ENCODE results near the gene CHTF8.

GRCh38 chr16:69145658-69146057 lies 13.3 kb upstream of the CHTF8 start:
- TF ChIP-seq, protein P1, sequence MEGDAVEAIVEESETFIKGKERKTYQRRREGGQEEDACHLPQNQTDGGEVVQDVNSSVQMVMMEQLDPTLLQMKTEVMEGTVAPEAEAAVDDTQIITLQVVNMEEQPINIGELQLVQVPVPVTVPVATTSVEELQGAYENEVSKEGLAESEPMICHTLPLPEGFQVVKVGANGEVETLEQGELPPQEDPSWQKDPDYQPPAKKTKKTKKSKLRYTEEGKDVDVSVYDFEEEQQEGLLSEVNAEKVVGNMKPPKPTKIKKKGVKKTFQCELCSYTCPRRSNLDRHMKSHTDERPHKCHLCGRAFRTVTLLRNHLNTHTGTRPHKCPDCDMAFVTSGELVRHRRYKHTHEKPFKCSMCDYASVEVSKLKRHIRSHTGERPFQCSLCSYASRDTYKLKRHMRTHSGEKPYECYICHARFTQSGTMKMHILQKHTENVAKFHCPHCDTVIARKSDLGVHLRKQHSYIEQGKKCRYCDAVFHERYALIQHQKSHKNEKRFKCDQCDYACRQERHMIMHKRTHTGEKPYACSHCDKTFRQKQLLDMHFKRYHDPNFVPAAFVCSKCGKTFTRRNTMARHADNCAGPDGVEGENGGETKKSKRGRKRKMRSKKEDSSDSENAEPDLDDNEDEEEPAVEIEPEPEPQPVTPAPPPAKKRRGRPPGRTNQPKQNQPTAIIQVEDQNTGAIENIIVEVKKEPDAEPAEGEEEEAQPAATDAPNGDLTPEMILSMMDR (IDR thresholded peaks at IDR 0.05): no peak
- no peak for TF ChIP-seq POLR2A (IDR thresholded peaks at IDR 0.05)

Data from ovary (tissue), 3 donors.